Measurements from ENCODE around the gene GRID2IP.

Gene GRID2IP

GRCh38 chr7:6545398-6546126, 5.7 kb downstream of the GRID2IP start:
- Histone ChIP-seq H3K9ac (ENCODE audit: low read length) (no peak overlapping the region), H3K79me2 (ENCODE audit: low read length) (no peaks in the 10 kb centered on the region), H3K36me3 (replicated peaks; ENCODE audit: low read depth, low read length) (no peaks in the 10 kb centered on the region), H4K20me1 (ENCODE audit: insufficient read depth, low read length) (no peaks in the 10 kb centered on the region), H2AFZ (ENCODE audit: low read depth, low read length) (no peak overlapping the region), H3K27ac (ENCODE audit: low read length) (no peak overlapping the region), H3K4me1 (ENCODE audit: low read length) (no peaks in the 10 kb centered on the region), H3K9me3 (ENCODE audit: insufficient read depth, low read length) (no peaks in the 10 kb centered on the region), H3K4me2 (ENCODE audit: low read length) (no peak overlapping the region), H3K4me3 (ENCODE audit: low read length) (no peak overlapping the region), H3K27me3 (ENCODE audit: low read depth, low read length) (no peaks in the 10 kb centered on the region)
- TF ChIP-seq EZH2phosphoT487 (IDR thresholded peaks at IDR 0.05; ENCODE audit: low read depth) (no peak), CTCF (IDR thresholded peaks at IDR 0.05; ENCODE audit: low read depth, low read length) (no peak)

GRCh38 chr7:6542368-6542767, 8.9 kb downstream of the GRID2IP start:
- Histone ChIP-seq H4K20me1 (ENCODE audit: insufficient read depth, low read length) (no peaks in the 10 kb centered on the region), H3K4me1 (ENCODE audit: low read length) (no peaks in the 10 kb centered on the region), H3K9me3 (ENCODE audit: insufficient read depth, low read length) (no peaks in the 10 kb centered on the region), H3K9ac (ENCODE audit: low read length) (no peak overlapping the region), H3K4me2 (ENCODE audit: low read length) (no peak overlapping the region), H3K27ac (ENCODE audit: low read length) (no peak overlapping the region), H3K4me3 (ENCODE audit: low read length) (no peak overlapping the region), H3K27me3 (ENCODE audit: low read depth, low read length) (no peaks in the 10 kb centered on the region), H3K79me2 (ENCODE audit: low read length) (no peaks in the 10 kb centered on the region), H2AFZ (ENCODE audit: low read depth, low read length) (no peak overlapping the region), H3K36me3 (replicated peaks; ENCODE audit: low read depth, low read length) (no peaks in the 10 kb centered on the region)
- no peak for TF ChIP-seq EZH2phosphoT487 (IDR thresholded peaks at IDR 0.05; ENCODE audit: low read depth)
- TF ChIP-seq CTCF (IDR thresholded peaks at IDR 0.05; ENCODE audit: low read depth, low read length) = no peak

- peak overlapping the region; percentile 49 for H3K9ac ChIP-seq (ENCODE audit: low read length)
- peak overlapping the region; percentile 87 for H3K4me2 ChIP-seq (ENCODE audit: low read length)
- no peak for TF ChIP-seq EZH2phosphoT487 (IDR thresholded peaks at IDR 0.05; ENCODE audit: low read depth)
- no peak for TF ChIP-seq CTCF (IDR thresholded peaks at IDR 0.05; ENCODE audit: low read depth, low read length)
- peak overlapping the region; percentile 80 for H3K4me3 ChIP-seq (ENCODE audit: low read length)
- no peaks in the 10 kb centered on the region for H3K9me3 ChIP-seq (ENCODE audit: insufficient read depth, low read length)
- H3K27me3 ChIP-seq (ENCODE audit: low read depth, low read length) = peaks cover 10% of the 10 kb centered on the region
- H3K27ac ChIP-seq (ENCODE audit: low read length) = no peak overlapping the region
- no peaks in the 10 kb centered on the region for H3K79me2 ChIP-seq (ENCODE audit: low read length)
- H4K20me1 ChIP-seq (ENCODE audit: insufficient read depth, low read length) = no peaks in the 10 kb centered on the region
- H2AFZ ChIP-seq (ENCODE audit: low read depth, low read length) = peak overlapping the region; percentile 18; the same call in 1 of the 2 replicates
- no peaks in the 10 kb centered on the region for H3K36me3 ChIP-seq (replicated peaks; ENCODE audit: low read depth, low read length)
- H3K4me1 ChIP-seq (ENCODE audit: low read length) = peaks cover 20% of the 10 kb centered on the region
Observed at GRCh38 chr7:6536262-6537260, 14.7 kb downstream of the GRID2IP start.
